Hepatic stellate cell (primary cell): ENCODE data around the gene CRB2.

Experiments used
- DNase-seq: peaks from one replicate; pipeline ENCODE4 v3.0.0; 2011; ENCODE audit warnings: low spot score

Gene CRB2

GRCh38 chr9:123364241-123364824, 8.3 kb downstream of the CRB2 start:
- DNase-seq = no peak

- no peak for DNase-seq
Measured at GRCh38 chr9:123365287-123365880, 9.4 kb downstream of the CRB2 start.

GRCh38 chr9:123365881-123366528, 10.0 kb downstream of the CRB2 start:
- no peak for DNase-seq

- DNase-seq = no peak
Measured at GRCh38 chr9:123368023-123368422, 12.0 kb downstream of the CRB2 start.

- DNase-seq = no peak
Measured at GRCh38 chr9:123368536-123369153, 12.6 kb downstream of the CRB2 start.

- no peak for DNase-seq
Measured at GRCh38 chr9:123369296-123369695, 13.3 kb downstream of the CRB2 start.

- no peak for DNase-seq
Measured at GRCh38 chr9:123370108-123370507, 14.1 kb downstream of the CRB2 start.

- DNase-seq = no peak
Measured at GRCh38 chr9:123370526-123371227, 14.7 kb downstream of the CRB2 start.

- DNase-seq = no peak
Measured at GRCh38 chr9:123371228-123371584, 15.2 kb downstream of the CRB2 start.

GRCh38 chr9:123371805-123372590, 16.0 kb downstream of the CRB2 start:
- no peak for DNase-seq

- no peak for DNase-seq
Measured at GRCh38 chr9:123372766-123373446, 16.9 kb downstream of the CRB2 start.

- DNase-seq = no peak
Measured at GRCh38 chr9:123373447-123373923, 17.5 kb downstream of the CRB2 start.

GRCh38 chr9:123373946-123374345, 17.9 kb downstream of the CRB2 start:
- no peak for DNase-seq

- DNase-seq = no peak
Measured at GRCh38 chr9:123375469-123376132, 19.6 kb downstream of the CRB2 start.

- DNase-seq = no peak
Measured at GRCh38 chr9:123376218-123377071, 20.4 kb downstream of the CRB2 start.

- no peak for DNase-seq
Measured at GRCh38 chr9:123377211-123377971, 21.4 kb downstream of the CRB2 start.

GRCh38 chr9:123378025-123378424, 22.0 kb downstream of the CRB2 start:
- DNase-seq = no peak

- no peak for DNase-seq
Measured at GRCh38 chr9:123378956-123379660, 23.1 kb downstream of the CRB2 start.
